HG03108 (cell line): Measurements from ENCODE around the gene TM9SF4.
"Not testable (repeated sequence)": the region's sequence is repeated elsewhere in the genome, so short reads cannot be mapped to it uniquely, and the experiment has no call there.

Source experiments
- ATAC-seq: cut with Tn5 transposase; IDR thresholded peaks from one replicate; pipeline ENCODE4 v1.9.1; 2021; ENCODE audit warnings: moderate library complexity; ENCODE audit not compliant: unreplicated experiment

TM9SF4 gene

GRCh38 chr20:32155017-32155981, 45.8 kb downstream of the TM9SF4 start:
- ATAC-seq = no peak

- no peak for ATAC-seq
Measured at GRCh38 chr20:32157611-32158010, 48.1 kb downstream of the TM9SF4 start.

- ATAC-seq = no peak
Measured at GRCh38 chr20:32158351-32158750, 48.8 kb downstream of the TM9SF4 start.

- no peak for ATAC-seq
Measured at GRCh38 chr20:32158943-32159660, 49.6 kb downstream of the TM9SF4 start.

- no peak for ATAC-seq
Measured at GRCh38 chr20:32159766-32160221, 50.3 kb downstream of the TM9SF4 start.

GRCh38 chr20:32160341-32160740, 50.8 kb downstream of the TM9SF4 start:
- ATAC-seq = no peak

- no peak for ATAC-seq
Measured at GRCh38 chr20:32162351-32162750, 52.8 kb downstream of the TM9SF4 start.

- no peak for ATAC-seq
Measured at GRCh38 chr20:32163951-32164350, 54.4 kb downstream of the TM9SF4 start.

- no peak for ATAC-seq
Measured at GRCh38 chr20:32164984-32165735, 55.6 kb downstream of the TM9SF4 start.

GRCh38 chr20:32165836-32166545, 56.5 kb downstream of the TM9SF4 start:
- ATAC-seq = no peak

GRCh38 chr20:32167552-32167951, 58.0 kb downstream of the TM9SF4 start:
- ATAC-seq = no peak

GRCh38 chr20:32168184-32168910, 58.8 kb downstream of the TM9SF4 start:
- no peak for ATAC-seq

- not testable (repeated sequence) for ATAC-seq
Measured at GRCh38 chr20:32177696-32178095, 68.2 kb downstream of the TM9SF4 start.

GRCh38 chr20:32179515-32179914, 70.0 kb downstream of the TM9SF4 start:
- no peak for ATAC-seq

GRCh38 chr20:32179934-32180333, 70.4 kb downstream of the TM9SF4 start:
- ATAC-seq = no peak

GRCh38 chr20:32181606-32182005, 72.1 kb downstream of the TM9SF4 start:
- ATAC-seq = no peak

GRCh38 chr20:32183947-32184635, 74.6 kb downstream of the TM9SF4 start:
- ATAC-seq = no peak

- no peak for ATAC-seq
Measured at GRCh38 chr20:32184961-32185603, 75.6 kb downstream of the TM9SF4 start.

- no peak for ATAC-seq
Measured at GRCh38 chr20:32186506-32186905, 77.0 kb downstream of the TM9SF4 start.
